NB4 (cell line): ENCODE results near the gene FEM1C.

Experiments
- MYC ChIP-seq: IDR thresholded peaks from 2 replicates; pipeline ENCODE4 v1.6.1; 2011; ENCODE audit warnings: low read depth, low read length
- POLR2A ChIP-seq: IDR thresholded peaks from 2 replicates; pipeline ENCODE4 v1.6.1; 2011; ENCODE audit warnings: mild to moderate bottlenecking; ENCODE audit not compliant: insufficient read length; ENCODE audit errors: extremely low read depth
- TF ChIP-seq, protein P1 (sequence below): IDR thresholded peaks from one replicate; pipeline ENCODE4 v1.5.1; 2012; ENCODE audit warnings: low read depth, low read length
- TF ChIP-seq, protein P2 (sequence below): IDR thresholded peaks from 2 replicates; pipeline ENCODE4 v1.6.1; 2011; ENCODE audit warnings: low read depth, low read length

DNA sequence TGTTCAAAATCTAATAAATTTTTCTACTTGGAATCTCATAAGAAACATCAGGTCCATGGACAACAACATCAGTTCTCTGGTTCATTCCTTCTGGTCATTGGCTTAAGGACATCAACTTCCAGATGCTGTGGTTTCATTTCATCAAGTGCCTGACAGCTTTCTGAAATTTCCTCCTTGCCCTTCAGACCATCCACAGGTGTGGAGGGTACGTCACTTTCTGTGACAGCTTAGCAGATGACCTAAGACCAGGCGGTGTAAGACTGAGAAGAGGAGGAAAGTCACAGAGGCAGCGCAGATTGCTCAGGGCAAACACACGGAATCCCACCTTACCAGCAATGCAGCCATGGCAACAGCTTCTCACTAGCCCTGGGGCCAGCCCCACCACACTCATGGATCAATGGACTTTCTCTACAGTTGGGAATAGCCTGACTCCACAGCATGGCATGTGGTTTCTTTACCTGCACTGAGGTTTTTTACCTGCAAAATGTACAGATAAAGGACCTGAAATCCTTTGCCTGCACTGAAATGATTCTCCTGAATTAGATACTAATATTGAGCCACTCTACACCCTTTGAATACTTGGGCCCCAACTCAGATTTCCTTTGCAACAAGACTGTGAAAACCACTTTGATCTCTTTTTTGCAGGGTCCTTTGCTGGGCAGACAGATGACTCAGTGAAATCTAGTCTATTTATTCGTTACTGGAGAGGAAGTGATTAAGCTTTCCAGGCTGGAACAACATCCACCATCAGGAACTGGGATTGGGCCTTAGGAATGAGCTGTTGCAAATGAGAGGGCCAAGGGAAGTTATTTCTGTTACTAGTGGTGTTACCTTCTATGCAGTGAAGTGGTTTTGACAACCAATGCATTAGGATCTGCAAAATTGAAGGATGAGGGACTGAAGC, 30.8 kb upstream of the FEM1C start:
- TF ChIP-seq, protein P1, sequence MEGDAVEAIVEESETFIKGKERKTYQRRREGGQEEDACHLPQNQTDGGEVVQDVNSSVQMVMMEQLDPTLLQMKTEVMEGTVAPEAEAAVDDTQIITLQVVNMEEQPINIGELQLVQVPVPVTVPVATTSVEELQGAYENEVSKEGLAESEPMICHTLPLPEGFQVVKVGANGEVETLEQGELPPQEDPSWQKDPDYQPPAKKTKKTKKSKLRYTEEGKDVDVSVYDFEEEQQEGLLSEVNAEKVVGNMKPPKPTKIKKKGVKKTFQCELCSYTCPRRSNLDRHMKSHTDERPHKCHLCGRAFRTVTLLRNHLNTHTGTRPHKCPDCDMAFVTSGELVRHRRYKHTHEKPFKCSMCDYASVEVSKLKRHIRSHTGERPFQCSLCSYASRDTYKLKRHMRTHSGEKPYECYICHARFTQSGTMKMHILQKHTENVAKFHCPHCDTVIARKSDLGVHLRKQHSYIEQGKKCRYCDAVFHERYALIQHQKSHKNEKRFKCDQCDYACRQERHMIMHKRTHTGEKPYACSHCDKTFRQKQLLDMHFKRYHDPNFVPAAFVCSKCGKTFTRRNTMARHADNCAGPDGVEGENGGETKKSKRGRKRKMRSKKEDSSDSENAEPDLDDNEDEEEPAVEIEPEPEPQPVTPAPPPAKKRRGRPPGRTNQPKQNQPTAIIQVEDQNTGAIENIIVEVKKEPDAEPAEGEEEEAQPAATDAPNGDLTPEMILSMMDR, result no peak
- TF ChIP-seq POLR2A (no peak), MYC (no peak)
- TF ChIP-seq, protein P2, sequence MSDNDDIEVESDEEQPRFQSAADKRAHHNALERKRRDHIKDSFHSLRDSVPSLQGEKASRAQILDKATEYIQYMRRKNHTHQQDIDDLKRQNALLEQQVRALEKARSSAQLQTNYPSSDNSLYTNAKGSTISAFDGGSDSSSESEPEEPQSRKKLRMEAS, result no peak
